Dermis microvascular lymphatic vessel endothelial cell (primary cell): ENCODE results near the gene ADAMTS16. TPM values are rescaled to one million over a fixed set of nuclear protein-coding genes. Genes with fewer than 3 reads are reported as not detected.
A peak's percentile ranks its signal among the peaks of the same experiment; 100 is the strongest.

Source experiments
- DNase-seq, 2 donors: peaks; one replicate each; pipeline versions ENCODE4 v3.0.0 to v3.0.0-alpha.2; 2010; ENCODE audit warnings: low read depth in 2 of 2
- total RNA-seq: library from RNA; depleted of rRNA; stranded (reverse); fragments of >200 nt; gene quantifications from 2 replicates; pipeline ENCODE4 v1.2.1, GENCODE V29; 2014

Gene ADAMTS16
- total RNA-seq, 1 donor from 2014 or later, result not detected

GRCh38 chr5:5144441-5144840 lies 4.3 kb downstream of the ADAMTS16 start:
- DNase-seq, result no peak

- DNase-seq, result no peak
Observed at GRCh38 chr5:5145651-5146529, 5.8 kb downstream of the ADAMTS16 start.

GRCh38 chr5:5146530-5147160 lies 6.5 kb downstream of the ADAMTS16 start:
- no peak for DNase-seq

GRCh38 chr5:5149154-5149553 lies 9.0 kb downstream of the ADAMTS16 start:
- no peak for DNase-seq

- no peak for DNase-seq
Observed at GRCh38 chr5:5150667-5151066, 10.5 kb downstream of the ADAMTS16 start.

- DNase-seq, result no peak
Observed at GRCh38 chr5:5154733-5155132, 14.6 kb downstream of the ADAMTS16 start.

GRCh38 chr5:5155617-5156016 lies 15.5 kb downstream of the ADAMTS16 start:
- no peak for DNase-seq

GRCh38 chr5:5156471-5157082 lies 16.4 kb downstream of the ADAMTS16 start:
- no peak for DNase-seq

GRCh38 chr5:5158472-5158895 lies 18.4 kb downstream of the ADAMTS16 start:
- no peak for DNase-seq

GRCh38 chr5:5159282-5160103 lies 19.4 kb downstream of the ADAMTS16 start:
- no peak for DNase-seq

- DNase-seq, result peak in 1 of 2 donors; percentile 15
Observed at GRCh38 chr5:5164163-5164562, 24.0 kb downstream of the ADAMTS16 start.

- no peak for DNase-seq
Observed at GRCh38 chr5:5165541-5166002, 25.4 kb downstream of the ADAMTS16 start.

GRCh38 chr5:5169466-5169865 lies 29.3 kb downstream of the ADAMTS16 start:
- no peak for DNase-seq

GRCh38 chr5:5178136-5178535 lies 38.0 kb downstream of the ADAMTS16 start:
- DNase-seq, result no peak

GRCh38 chr5:5178580-5178979 lies 38.5 kb downstream of the ADAMTS16 start:
- DNase-seq, result no peak

GRCh38 chr5:5179079-5179478 lies 38.9 kb downstream of the ADAMTS16 start:
- DNase-seq, result no peak

- DNase-seq, result no peak
Observed at GRCh38 chr5:5179597-5179996, 39.5 kb downstream of the ADAMTS16 start.

- DNase-seq, result no peak
Observed at GRCh38 chr5:5181650-5182324, 41.7 kb downstream of the ADAMTS16 start.

GRCh38 chr5:5182508-5183188 lies 42.5 kb downstream of the ADAMTS16 start:
- no peak for DNase-seq

- no peak for DNase-seq
Observed at GRCh38 chr5:5183189-5183699, 43.1 kb downstream of the ADAMTS16 start.
